ENCODE measurements around the gene ACSL6.
A peak's percentile ranks its signal among the peaks of the same experiment; 100 is the strongest.

Gene ACSL6

DNA sequence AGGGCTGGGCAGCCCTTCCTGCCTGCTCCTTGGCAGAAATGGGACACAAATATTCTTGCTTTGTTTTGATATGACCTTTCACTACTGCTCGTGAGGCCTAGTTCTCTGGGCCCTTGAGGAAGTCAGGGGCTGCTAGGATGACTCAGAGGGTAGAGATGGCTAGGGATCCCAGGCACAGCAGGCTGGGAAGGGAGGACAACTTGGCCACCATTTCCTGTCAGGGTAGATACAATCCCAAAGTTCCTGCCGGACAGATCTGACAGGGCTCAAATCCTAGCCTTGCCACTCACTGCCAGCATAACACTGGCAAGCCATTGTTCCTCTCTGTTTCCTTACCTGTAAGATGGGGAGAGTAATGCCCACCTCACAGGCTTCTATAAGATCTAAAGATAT lies 34.2 kb downstream of the ACSL6 start:
- DNase-seq (ENCODE audit: low read depth) = no peak

- DNase-seq (ENCODE audit: low read depth) = no peak
Observed at GRCh38 chr5:131976414-131977211, 34.8 kb downstream of the ACSL6 start.

DNA sequence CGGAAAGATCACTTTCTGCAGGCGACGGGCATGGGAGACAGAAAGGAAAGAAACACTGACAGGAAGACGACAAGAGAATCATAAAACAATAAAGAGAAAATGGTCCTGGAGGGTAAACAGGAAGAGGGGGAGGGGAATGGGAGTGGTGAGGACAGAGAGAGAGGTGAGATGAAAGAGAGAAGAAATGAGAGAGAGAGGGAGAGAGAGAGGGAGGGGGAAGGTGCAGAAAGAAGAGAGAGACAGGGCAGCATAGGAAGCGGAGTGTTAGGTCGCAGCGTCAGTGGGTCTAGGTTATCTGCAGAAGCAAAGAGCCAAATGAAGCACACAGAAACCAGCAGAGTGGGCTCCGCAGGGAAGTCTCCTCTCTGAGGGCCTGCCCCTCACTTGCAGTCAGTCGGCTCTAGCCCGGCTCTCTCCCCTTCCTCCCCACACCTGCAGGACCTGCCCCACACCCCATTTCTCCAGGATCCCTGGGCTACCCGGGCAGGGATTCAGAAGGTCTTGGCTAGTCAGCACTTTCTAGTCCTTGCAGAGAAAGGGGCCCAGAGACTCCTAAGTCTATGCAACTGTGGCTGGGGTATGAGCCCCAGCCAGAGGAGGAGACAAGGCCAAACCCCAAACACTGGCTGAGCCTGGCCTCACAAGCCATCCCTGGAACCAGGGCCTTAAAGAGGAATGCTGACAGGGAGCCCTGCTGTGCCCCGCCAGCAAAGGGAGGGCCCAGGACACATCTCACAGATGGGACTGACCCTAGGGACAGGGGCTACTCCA lies 36.3 kb downstream of the ACSL6 start:
- DNase-seq (ENCODE audit: low read depth) = no peak

- DNase-seq (ENCODE audit: low read depth) = no peak
Observed at GRCh38 chr5:131974622-131974955, 36.9 kb downstream of the ACSL6 start.

GRCh38 chr5:131974016-131974415 lies 37.4 kb downstream of the ACSL6 start:
- DNase-seq (ENCODE audit: low read depth) = no peak

GRCh38 chr5:131973089-131973712 lies 38.3 kb downstream of the ACSL6 start:
- DNase-seq (ENCODE audit: low read depth) = no peak

GRCh38 chr5:131968396-131968954 lies 43.0 kb downstream of the ACSL6 start:
- DNase-seq (ENCODE audit: low read depth) = peak; percentile 77

GRCh38 chr5:131966551-131966950 lies 44.9 kb downstream of the ACSL6 start:
- no peak for DNase-seq (ENCODE audit: low read depth)

GRCh38 chr5:131965826-131966415 lies 45.5 kb downstream of the ACSL6 start:
- DNase-seq (ENCODE audit: low read depth) = no peak

DNA sequence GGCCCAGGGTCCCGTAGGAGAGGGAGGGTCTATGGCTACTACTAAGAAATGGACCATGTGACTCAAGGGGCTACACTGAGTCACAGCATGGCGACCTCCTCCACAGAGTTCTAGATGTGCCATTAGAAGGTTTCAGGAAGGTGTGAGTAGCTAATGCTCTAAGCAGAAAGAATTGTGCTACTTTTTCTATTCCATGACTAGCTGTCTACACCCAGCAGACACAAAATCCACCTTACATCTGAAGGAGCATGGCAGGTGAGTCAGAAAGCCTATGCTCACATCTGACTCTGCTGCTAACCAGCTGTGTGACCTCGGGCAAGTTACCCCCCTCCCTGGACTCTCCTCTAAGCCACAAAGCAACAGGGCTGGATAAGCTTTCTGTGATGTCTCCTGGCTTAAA lies 51.6 kb downstream of the ACSL6 start:
- no peak for DNase-seq (ENCODE audit: low read depth)

GRCh38 chr5:131959136-131959535 lies 52.3 kb downstream of the ACSL6 start:
- DNase-seq (ENCODE audit: low read depth) = no peak

DNA sequence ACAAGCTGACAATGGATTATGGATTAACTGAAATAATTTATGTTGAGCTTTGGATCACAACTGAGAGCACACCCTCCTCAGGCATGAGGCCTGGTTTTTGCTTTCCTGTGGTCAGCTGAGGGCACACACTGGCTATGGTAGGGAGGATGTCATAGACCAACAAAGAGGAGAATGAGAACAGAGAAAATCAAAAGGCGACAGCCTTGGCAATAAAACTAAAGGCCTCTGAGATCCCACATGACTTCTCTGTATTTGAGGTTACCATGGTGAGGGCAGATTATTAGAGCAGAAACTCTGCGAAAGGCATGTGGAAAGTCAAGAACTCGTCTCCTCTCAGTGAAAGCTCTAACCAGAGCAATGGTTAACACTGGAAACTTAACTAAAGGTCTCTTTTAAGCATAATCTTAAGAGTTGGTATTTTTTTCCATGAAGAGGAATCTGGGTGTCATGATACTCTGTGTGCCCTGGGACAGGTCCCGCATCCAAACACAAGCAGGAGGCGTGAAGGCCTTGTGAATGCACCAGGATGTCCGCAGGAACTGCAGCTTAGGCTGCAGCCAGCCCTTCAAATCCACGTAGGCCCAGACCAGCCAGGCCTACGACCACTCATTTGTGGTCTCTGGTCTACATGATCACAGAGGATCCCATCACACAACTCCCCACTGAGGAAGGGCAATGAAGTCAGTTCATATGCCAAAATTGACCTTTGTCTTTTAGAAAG lies 53.6 kb downstream of the ACSL6 start:
- DNase-seq (ENCODE audit: low read depth) = no peak

DNA sequence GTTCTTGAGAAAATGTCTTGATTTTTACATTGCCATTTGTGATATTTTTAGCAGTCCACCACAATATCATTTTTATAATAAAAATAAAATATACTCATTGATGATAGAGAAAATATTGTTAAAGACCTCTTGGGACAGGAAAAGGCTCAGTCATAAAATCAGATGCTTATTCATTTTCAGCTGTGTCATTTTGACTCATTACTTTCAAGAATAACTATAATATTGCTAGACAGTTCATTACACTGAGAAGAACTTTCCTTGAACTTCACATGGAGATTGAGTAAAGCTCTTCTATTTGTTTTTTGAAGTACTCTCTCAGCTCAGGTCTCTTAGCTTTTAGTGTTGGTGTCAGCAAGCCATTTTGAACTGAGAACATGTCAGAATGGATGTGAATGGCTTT lies 57.5 kb downstream of the ACSL6 start:
- no peak for DNase-seq (ENCODE audit: low read depth)

GRCh38 chr5:131952301-131952857 lies 59.1 kb downstream of the ACSL6 start:
- peak; percentile 5 for DNase-seq (ENCODE audit: low read depth)

GRCh38 chr5:131950706-131951105 lies 60.8 kb downstream of the ACSL6 start:
- no peak for DNase-seq (ENCODE audit: low read depth)

GRCh38 chr5:131947445-131947844 lies 64.0 kb downstream of the ACSL6 start:
- DNase-seq (ENCODE audit: low read depth) = no peak

- no peak for DNase-seq (ENCODE audit: low read depth)
Observed at GRCh38 chr5:131945551-131946168, 65.8 kb downstream of the ACSL6 start, which contains the start of gene MEIKIN. MEIKIN (minus strand) TSS chr5:131945663; CDS start chr5:131945505, 158 bp downstream.

GRCh38 chr5:131944702-131945550 lies 66.5 kb downstream of the ACSL6 start:
- no peak for DNase-seq (ENCODE audit: low read depth)

- no peak for DNase-seq (ENCODE audit: low read depth)
Observed at GRCh38 chr5:131943916-131944315, 67.5 kb downstream of the ACSL6 start.

GRCh38 chr5:131942016-131942415 lies 69.4 kb downstream of the ACSL6 start:
- no peak for DNase-seq (ENCODE audit: low read depth)

Data from amniotic epithelial cell (primary cell).